GM21576 (cell line): ENCODE results near the gene JPH4.

Experiments used
- ATAC-seq: cut with Tn5 transposase; IDR thresholded peaks from one replicate; pipeline ENCODE4 v1.9.1; 2021; ENCODE audit warnings: mild to moderate bottlenecking, moderate library complexity; ENCODE audit not compliant: unreplicated experiment

The JPH4 gene

GRCh38 chr14:23532658-23533057, 45.9 kb downstream of the JPH4 start:
- ATAC-seq, result no peak

GRCh38 chr14:23531391-23531790, 47.2 kb downstream of the JPH4 start:
- no peak for ATAC-seq

- ATAC-seq, result no peak
Observed at GRCh38 chr14:23530375-23531055, 48.1 kb downstream of the JPH4 start.

GRCh38 chr14:23529016-23529415, 49.6 kb downstream of the JPH4 start:
- no peak for ATAC-seq

- no peak for ATAC-seq
Observed at GRCh38 chr14:23528555-23528954, 50.0 kb downstream of the JPH4 start.

- ATAC-seq, result no peak
Observed at GRCh38 chr14:23525611-23526010, 53.0 kb downstream of the JPH4 start.

- no peak for ATAC-seq
Observed at GRCh38 chr14:23524954-23525353, 53.6 kb downstream of the JPH4 start.

GRCh38 chr14:23523229-23524016, 55.2 kb downstream of the JPH4 start:
- ATAC-seq, result no peak

- no peak for ATAC-seq
Observed at GRCh38 chr14:23522643-23523198, 55.9 kb downstream of the JPH4 start.

- no peak for ATAC-seq
Observed at GRCh38 chr14:23521785-23522640, 56.6 kb downstream of the JPH4 start.

- ATAC-seq, result no peak
Observed at GRCh38 chr14:23520899-23521533, 57.6 kb downstream of the JPH4 start.

- no peak for ATAC-seq
Observed at GRCh38 chr14:23518709-23519108, 59.9 kb downstream of the JPH4 start.
